SIG-M5 treated with dmso at 0.1 percent for 504 hours (cell line): ENCODE results near the gene CCPG1.

ENCODE experiments used
- DNase-seq: peaks from one replicate; lab custom pipeline; 2025; ENCODE audit not compliant: unreplicated experiment; lab: John Stamatoyannopoulos, UW

The CCPG1 gene

DNA sequence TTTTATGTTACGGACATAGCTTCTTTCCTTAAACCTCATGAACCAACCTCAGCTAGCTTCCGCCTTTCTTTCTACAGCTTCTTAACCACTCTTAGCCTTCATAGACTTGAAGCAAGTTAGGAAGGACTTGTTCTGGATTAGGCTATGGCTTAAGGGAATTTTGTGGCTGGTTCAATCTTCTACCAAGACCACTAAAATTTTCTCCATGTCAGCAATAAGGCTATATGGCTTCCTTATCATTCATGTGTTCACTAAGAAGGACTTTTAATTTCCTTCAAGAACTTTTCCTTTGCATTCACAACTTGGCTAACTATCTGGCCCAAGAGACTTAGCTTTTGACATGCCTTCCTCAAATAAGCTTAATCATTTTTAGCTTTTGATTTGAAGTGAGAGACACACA, 24.5 kb downstream of the CCPG1 start:
- DNase-seq: no peak

DNA sequence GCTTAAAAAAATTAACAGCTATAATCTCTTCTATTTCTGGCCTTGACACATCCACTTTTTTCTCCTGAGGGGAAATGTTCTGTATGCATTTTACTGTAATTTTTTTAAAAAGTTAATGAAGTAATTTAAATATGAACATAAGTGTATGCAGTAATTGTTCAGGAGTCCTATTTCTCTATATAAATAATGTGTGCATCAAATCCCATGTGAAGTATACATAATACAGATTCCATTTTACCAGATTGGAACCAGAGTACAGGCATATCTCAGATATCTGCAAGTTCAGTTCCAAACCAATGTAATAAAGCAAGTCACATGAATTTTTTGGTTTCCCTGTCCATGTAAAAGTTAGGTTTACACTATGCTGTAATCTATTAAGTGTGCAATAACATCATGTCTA, 26.6 kb downstream of the CCPG1 start:
- no peak for DNase-seq

DNA sequence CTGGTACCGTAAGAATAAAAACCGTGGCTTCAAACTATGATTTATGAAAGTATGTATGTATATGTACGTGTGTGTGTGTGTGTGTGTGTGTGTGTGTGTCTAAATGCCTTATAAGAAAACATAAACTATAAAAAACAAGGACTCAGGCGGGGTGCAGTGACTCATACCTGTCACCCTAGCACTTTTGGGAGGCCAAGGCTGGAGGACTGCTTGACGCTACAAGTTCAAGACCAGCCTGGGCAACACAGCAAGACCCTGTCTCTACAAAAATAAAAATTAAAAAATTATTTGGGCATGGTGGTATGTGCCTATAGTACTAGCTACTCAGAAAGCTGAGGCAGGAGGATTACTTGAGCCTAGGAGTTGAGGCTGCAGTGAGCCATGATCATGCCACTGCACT, 29.1 kb downstream of the CCPG1 start:
- no peak for DNase-seq

DNA sequence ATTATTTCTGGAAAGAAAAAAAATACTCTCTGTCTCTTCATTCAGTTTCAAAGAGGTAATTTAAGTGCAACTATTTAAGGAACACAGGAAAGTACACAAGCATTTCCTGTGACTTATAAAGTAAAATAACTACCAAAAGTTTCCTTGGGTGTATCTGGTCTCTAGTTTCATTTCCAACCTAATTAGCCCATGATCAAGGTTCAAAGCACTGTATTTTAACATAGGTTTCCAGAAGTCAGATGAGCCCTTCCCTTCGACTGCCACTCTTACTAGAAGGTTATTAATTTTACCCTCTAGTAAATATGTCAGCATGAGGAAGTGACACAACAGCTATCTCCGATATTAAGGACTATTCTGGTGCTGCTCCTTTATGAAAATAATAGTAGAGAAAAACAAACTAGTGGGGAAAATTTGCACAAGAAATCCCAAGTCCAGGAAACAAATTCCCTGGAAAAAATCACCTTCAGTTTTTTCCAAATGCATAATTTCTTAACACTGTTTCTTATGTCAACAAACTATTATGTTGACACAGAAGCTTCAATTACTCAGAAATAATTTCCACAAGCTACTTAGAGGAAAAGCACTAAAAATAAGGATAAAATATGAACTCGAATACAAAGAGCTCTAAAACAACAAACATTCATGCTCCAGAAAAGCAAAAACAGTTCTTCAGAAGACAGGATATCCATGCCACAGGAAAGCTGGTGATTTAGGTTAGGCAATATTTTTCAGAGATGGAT, 35.3 kb downstream of the CCPG1 start:
- no peak for DNase-seq

DNA sequence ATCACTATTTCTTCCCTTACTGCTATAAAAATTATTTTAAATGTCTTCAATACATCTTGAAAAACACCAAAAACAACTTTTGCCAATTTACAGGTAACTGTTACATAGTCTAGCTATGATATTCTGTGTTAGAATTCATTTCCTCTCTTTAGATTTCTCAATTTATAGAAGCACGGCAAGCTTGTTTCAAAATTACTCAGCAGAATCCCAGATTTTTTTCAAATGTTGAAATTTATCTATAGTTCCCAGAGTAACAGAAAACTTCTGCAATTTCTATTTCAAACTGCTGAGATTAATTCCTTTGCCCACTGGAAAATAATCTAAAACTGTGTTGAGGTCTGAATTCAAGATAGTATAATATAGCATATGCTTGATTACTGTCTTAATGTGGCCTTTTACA, 41.2 kb downstream of the CCPG1 start:
- DNase-seq: no peak

DNA sequence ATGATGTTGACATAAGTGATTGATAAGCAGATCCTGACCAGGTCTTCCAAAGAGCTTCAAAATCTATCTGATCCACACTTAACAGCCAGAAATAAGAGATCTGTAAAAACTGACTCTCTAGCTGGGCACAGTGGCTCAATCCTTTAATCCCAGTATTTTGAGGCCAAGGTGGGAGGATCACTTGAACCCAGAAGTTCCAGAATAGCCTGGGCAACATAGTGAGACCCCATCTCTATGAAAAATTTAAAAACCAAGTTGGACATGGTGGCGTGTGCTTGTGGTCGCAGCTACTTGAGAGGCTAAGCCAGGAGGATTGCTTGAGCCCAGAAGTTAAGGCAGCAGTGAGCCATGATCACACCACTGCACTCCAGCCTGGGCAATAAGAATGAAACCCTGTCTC, 45.5 kb downstream of the CCPG1 start:
- DNase-seq: no peak

DNA sequence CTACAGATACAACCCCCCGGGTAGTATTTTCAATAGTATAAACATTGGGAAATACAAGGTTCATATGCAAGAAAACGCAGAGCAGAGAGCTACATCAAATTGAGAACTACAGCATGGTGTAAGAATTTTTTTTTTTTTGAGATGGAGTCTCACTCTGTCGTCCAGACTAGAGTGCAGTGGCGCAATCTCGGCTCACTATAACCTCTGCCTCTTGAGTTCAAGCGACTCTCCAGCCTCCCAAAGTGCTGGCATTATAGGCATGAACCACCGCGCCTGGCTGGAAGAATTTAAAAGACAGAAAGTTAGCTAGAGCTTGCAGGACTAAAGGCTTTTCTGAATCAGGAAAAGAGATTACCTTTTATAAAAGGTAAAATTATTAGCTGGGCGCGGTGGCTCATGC, 47.1 kb downstream of the CCPG1 start:
- no peak for DNase-seq

DNA sequence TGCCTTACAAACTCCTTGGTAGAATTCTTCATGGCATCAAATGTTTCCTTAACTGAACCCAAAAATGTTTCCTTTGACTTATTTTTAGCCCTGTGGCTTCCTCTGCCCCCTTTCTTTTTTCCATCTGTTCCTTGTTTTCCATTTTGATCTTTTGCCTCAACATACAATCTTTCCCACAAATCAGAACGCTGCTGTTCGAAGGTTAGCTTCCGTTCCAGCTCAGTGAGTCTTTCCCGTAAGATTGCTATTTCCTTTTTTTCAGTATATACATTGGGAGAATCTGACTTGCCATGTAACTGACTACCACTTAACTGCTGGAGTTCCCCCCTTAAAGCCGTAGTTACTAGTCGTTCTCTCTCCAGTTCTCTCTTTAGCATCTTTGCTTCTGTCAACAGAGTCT, 47.9 kb downstream of the CCPG1 start:
- DNase-seq: no peak

DNA sequence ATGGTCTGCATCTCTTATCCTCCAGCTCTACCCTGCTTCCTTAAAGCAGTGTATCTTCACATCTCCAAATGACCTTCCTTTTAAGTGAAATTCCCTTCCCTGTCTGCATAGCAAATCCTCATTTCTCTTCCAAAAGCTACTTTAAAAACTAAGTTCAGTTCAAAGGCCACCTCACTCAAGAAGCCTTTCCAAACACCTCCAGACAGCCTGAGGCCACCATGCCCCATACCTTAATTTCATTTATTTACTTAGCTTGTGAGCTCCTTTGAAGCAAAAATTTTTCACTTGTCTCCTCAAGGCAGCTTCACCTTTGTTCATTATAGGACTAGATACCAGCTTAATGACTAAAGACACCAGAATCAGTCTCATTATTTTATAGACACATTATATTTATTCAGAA, 49.7 kb downstream of the CCPG1 start:
- DNase-seq: no peak

DNA sequence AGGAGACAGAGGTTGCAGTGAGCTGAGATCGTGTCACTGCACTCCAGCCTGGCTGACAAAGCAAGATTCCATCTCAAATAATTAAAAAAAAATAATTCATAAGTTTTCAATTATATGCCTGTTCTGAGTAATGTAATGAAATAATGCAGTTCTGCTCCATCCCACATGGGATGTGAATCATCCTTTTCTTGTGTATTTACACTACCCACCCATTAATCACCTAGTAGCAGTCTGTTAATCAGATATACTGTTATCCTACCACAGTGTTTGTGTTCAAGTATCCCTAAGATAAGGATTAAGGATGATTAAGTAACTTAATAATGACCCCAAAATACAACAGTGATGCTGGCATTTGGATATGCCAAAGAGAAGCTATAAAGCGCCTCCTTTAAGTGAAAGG, 50.4 kb downstream of the CCPG1 start:
- no peak for DNase-seq

DNA sequence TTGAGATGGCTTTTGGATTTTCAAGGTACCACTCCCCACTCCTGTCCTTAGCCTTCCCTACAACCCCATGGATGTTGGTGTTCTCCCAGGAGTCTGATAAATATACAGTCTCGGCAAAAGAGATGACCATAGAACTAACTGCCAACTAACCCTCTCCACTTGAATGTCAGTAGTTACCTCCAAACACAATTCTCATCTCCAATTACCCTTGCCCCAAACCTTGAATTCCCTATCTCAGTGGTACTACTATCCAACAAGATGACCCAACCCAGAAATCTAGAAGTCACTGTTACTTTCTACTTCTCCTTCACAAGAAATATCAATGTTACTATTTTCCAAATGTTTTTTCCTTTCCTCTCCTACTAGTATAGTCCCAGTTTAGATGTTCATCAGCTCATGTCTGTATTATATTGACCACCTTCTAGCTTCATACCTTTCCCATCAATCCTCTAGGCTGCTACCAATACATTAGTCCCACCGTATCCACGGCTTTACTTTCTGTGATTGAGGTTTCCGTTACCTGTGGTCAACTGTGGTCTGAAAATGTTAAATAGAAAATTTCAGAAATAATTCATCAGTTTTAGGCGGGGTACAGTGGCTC, 51.1 kb downstream of the CCPG1 start:
- DNase-seq: no peak

DNA sequence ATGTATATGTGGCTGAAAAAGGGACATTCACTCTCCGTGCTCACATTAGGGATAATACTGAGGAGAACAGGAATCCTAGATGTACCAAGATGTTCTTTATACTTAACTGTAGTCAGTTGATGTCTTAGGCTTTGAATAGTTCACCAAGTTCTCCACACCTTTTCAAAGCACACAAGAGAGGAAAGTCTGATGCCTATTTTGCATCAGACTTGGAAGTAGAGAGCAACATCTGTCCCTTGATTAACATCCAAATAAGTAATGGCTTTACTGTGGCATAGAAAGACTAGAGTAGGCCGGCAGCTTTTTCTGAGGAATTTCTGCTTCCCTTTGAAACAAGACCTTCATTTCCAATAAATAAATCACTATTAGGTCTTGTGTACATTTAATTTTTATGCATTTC, 55.1 kb downstream of the CCPG1 start:
- no peak for DNase-seq

DNA sequence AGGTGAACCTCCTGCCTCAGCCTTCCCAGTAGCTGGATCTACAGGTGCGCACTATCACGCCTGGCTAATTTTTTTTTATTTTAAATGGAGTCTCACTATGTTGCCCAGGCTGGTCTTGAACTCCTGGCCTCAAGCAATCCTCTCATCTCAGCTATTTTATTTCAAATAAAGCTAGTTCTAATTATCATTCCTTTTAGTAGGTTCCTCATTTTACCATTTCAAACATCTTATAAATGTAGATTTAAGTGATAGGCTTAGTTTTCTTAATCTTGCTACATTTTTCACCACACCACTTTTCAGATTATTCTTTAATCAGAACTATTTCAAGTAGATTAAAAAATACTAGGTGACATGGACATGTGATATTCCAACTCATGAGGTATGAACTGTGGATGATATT, 58.9 kb downstream of the CCPG1 start:
- no peak for DNase-seq

DNA sequence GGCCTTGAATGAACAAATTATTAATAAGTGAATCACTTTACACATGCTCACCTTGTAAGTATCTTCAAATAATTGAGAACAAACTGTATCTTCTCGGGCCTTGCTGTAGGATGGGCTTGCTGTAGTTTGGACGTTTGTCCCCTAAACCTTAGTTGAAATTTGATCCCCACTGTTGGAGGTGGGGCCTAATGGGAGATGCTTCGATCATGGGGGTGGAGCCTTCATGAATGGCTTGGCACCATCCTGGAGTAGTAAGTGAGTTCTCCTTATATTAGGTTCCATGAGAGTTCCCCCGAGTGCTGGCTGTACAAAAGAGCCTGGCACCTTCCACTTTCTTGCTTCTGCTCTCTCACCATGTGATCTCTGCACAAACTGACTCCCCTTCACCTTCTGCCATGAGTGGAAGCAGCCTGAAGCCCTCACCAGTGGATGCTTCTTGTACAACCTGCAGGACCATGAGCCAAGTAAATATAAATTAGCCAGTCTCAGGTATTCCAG, 59.8 kb downstream of the CCPG1 start:
- DNase-seq: no peak

DNA sequence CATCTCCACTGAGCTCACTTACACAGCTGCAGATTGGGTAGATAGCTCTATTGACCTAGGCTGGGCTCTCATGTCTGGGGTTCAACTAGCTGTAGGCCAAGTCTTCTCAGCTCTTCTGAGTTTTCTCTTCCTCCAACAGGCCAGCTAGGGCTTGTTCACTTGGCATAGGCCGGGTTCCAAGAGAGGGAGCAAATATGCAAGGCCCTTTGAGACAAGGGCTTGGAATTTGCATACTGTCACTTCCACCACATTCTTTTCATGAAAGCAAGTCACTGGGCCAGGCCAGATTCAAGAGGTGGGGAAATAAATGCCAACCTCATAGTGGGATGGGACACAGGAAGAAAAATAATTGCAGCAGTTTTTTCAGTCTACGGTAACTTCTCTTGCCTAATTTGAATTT, 64.0 kb downstream of the CCPG1 start:
- no peak for DNase-seq

DNA sequence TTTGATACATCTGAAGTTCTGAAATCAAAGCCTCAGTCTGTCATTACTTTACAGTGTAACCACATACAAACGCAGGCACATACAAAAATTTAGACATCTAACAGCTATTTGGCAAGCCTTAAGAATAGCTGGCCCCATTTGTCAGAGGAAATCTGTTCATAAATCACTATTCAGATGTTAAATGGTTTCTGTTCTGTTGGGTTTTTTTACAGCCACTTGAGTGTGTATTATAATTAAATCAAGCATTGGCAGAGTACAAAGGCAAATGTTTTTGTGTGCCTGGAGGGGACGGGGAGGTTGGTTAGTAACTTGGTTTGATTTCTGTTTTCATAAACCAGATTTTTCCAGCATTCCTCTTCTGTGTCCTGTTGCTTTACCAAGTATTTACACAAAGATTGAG, 65.0 kb downstream of the CCPG1 start:
- no peak for DNase-seq

DNA sequence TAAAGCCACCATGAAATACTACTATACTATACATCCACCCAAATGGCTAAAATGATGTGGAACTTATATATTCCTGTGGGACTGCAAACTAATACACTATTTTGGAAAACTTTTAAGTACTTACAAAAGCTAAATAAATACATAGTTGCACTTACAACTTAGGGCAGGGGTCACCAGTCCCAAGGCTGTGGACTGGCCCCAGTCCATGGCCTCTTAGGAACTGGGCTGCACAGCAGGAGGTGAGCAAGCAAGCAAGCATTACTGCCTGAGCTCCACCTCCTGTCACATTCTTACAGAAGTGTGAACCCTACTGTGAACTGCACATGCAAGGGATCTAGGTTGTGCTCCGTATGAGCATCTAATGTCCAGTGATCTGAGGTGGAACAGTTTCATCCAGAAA, 71.0 kb downstream of the CCPG1 start:
- no peak for DNase-seq

DNA sequence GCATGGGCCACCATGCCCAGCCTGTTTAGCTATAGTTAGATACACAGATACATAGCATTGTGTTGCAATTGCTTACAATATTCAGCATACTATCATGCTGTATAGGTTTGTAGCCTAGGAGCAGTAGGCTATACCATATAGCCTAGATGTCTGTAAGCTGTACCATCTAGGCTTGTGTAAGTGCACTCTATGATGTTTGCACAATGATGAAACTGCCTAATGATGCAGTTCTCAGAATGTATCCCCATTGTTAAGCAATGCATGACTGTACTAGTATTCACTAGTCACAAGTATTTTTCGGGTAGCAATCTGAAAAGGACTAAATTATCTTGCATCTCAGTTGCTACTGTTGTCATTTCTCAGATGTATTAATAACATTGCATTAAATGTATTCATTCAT, 73.2 kb downstream of the CCPG1 start:
- DNase-seq: peak; percentile 63

DNA sequence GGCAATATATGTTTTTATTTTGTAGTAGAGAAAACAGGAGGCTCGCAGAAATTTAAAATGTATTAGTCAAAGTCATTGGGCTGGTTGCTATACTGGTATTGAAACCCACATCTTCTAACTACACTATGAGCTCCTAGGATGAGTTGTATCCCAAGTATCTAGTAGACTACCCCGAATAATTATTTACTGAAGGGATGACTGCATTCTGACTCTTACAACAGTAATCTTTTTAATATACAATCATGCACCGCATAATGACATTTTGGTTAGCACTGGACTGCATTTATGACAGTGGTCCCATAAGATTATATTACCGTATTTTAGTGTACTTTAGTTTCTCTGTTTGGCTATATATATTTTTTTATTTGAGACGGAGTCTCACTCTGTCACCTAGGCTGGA, 73.8 kb downstream of the CCPG1 start:
- DNase-seq: no peak

DNA sequence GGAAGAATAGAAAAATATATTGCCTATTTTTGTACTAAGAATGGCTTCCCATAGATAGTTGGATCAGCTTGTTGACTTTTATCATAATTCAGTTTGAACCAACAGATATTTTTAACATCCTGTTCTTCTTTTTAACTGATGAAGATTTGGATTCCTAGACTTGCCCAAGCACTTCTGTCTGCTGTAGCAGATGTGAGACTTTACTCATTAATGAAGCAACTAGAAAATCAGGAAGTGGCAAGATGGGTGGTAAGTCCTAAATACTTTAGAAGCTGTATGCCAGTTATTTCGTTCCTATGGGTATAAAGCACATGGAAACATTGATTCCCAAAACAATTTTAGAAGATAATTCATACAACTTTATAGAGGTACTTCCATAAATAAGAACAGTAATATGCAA, 80.8 kb downstream of the CCPG1 start:
- peak; percentile 83 for DNase-seq

DNA sequence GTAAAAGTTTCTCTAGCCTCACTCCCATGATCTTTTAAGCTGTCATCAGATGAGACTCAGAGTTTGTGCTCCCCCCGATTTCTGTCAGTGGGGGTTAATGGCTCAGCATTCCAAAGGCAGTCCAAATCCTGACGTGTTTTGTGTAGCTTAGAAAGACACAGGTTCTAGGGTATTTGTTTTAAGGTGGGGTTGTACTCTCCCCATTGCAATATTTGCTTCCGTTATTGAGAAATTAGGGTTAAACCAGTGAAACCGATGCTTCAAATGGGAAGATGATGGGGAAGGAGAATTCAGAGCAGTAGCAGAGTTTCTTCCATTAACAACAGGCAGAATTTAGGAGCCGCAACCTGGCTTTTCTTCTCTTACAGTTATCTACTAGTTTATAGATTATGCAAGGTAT, 85.7 kb downstream of the CCPG1 start:
- DNase-seq: peak; percentile 76

DNA sequence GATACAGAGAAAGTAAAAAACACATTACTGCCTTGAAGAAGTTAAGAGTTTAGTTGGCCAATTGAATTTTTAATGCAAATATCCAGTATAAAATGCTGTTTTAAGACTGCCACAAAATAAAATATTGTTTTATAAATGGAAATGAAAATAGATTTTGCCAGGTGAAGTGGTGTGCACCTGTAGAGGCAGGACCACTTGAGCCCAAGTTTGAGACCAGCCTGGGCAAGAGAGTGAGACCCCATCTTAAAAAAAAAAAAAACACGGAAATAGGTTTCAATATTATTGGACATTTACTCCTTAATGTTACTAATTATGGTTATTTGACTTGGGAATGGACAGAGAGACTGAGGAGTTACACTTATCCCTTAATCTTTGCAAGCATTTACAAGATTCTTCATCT, 87.2 kb downstream of the CCPG1 start:
- DNase-seq: no peak

DNA sequence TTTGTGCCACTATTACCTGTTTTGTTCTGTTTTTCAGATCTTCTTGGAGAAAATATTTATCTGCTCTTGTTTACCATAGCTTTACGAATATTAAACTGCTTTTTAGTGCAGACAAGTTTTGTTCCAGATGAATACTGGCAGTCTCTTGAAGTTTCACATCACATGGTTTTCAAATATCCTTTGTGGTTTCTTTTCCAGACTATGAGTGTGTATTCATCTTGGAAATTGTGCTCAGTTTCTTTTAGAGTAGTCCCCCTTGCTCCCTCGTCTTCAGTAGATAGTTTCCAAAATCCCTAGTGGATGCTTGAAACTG, 88.0 kb downstream of the CCPG1 start:
- DNase-seq: no peak
